ENCODE measurements around the gene SCO2.

GRCh38 chr22:50526108-50526833 lies 873 bp upstream of the SCO2 start:
- TF ChIP-seq RAD21 (IDR thresholded peaks at IDR 0.05; ENCODE audit: low read depth) (peak; percentile 8; the same call in 1 of the 2 replicates), EP300 (IDR thresholded peaks at IDR 0.05; ENCODE audit: borderline replicate concordance) (no peak), CEBPB (IDR thresholded peaks at IDR 0.05) (no peak)

Measured in Ishikawa (cell line).